GM19395 (cell line): ENCODE data around the gene CTSL.

Experiments used
- ATAC-seq: cut with Tn5 transposase; IDR thresholded peaks from one replicate; pipeline ENCODE4 v1.9.1; 2021; ENCODE audit warnings: mild to moderate bottlenecking, moderate library complexity; ENCODE audit not compliant: unreplicated experiment

The CTSL gene

GRCh38 chr9:87725900-87726709 lies at the start of gene CTSL:
Gene CTSL, plus strand, starts transcription at chr9:87726119. Its CDS starts 1,485 bp downstream, at chr9:87727604.
- no peak for ATAC-seq

GRCh38 chr9:87676976-87677775 lies 48.7 kb upstream of the CTSL start:
- no peak for ATAC-seq

- ATAC-seq, result no peak
These were observed 47.9 kb upstream of the CTSL start for GRCh38 chr9:87677776-87678587.

GRCh38 chr9:87678650-87679355 lies 47.1 kb upstream of the CTSL start:
- no peak for ATAC-seq

- no peak for ATAC-seq
These were observed 44.5 kb upstream of the CTSL start for GRCh38 chr9:87681271-87682061.

- ATAC-seq, result no peak
These were observed 43.8 kb upstream of the CTSL start for GRCh38 chr9:87682085-87682484.

- no peak for ATAC-seq
These were observed 43.3 kb upstream of the CTSL start for GRCh38 chr9:87682618-87683017.

GRCh38 chr9:87683751-87684626 lies 41.9 kb upstream of the CTSL start:
- ATAC-seq, result no peak

- ATAC-seq, result no peak
These were observed 41.2 kb upstream of the CTSL start for GRCh38 chr9:87684627-87685219.

- ATAC-seq, result no peak
These were observed 40.5 kb upstream of the CTSL start for GRCh38 chr9:87685441-87685840.

- ATAC-seq, result no peak
These were observed 39.9 kb upstream of the CTSL start for GRCh38 chr9:87685871-87686519.

GRCh38 chr9:87686520-87687090 lies 39.3 kb upstream of the CTSL start:
- ATAC-seq, result no peak

GRCh38 chr9:87687207-87687606 lies 38.7 kb upstream of the CTSL start:
- ATAC-seq, result no peak

- no peak for ATAC-seq
These were observed 31.6 kb upstream of the CTSL start for GRCh38 chr9:87694236-87694755.

- ATAC-seq, result no peak
These were observed 30.4 kb upstream of the CTSL start for GRCh38 chr9:87695523-87695922.

- ATAC-seq, result no peak
These were observed 29.3 kb upstream of the CTSL start for GRCh38 chr9:87696641-87697040.

GRCh38 chr9:87698069-87698809 lies 27.7 kb upstream of the CTSL start:
- ATAC-seq, result no peak
